ENCODE results near the gene AQR. TPM values are rescaled to one million over a fixed set of nuclear protein-coding genes. Genes with fewer than 3 reads are reported as not detected.

AQR gene
- total and polyA plus RNA-seq, 2 of the 4 experiments (the other 2 are of a cell fraction), result 17.9 to 29.6 TPM

DNA sequence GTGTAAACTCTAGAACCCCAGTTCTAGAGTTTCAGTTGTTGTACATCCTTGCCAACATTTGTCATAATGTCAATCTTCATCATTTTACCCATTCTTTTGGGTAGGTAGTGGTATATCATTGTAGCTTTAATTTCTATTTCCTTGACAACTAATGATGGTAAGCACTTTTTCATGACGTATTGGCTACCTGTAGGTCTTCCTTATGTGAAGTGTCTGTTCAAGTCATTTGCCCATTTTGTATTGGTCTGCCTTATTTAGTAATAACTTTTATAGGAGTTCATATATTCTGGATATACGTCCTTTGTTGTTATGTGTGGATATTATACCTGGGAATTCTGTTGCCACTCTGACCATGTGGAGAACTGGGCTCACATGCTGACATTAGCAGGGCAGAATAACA lies 100.4 kb downstream of the AQR start:
- Histone ChIP-seq H2AK9ac (replicated peaks; ENCODE audit: low read depth, low read length, poor library complexity) (no peak overlapping the region), H3K27me3 (ENCODE audit: control insufficient read depth, insufficient read depth, low read length) (no peaks in the 10 kb centered on the region), H3K4me2 (ENCODE audit: low read depth, low read length) (no peak overlapping the region), H3K9me1 (ENCODE audit: insufficient read depth, low read length) (0 out of 2 replicates have a peak, but pooled peaks cover 6% of the 10 kb centered on the region), H2BK120ac (ENCODE audit: low read depth, low read length) (no peak overlapping the region), H2BK5ac (ENCODE audit: low read depth, low read length, poor library complexity, severe bottlenecking) (no peak overlapping the region), H3K23ac (ENCODE audit: low read depth, low read length) (no peak overlapping the region), H3K36me3 (ENCODE audit: control insufficient read depth, insufficient read depth, low read length) (peaks cover 13% of the 10 kb centered on the region), H4K8ac (ENCODE audit: low read depth in 2 of 2, low read length in 2 of 2) (no peak overlapping the region), H3K9ac (ENCODE audit: low read depth, low read length) (no peak overlapping the region), H3K56ac (ENCODE audit: extremely low read depth, insufficient read depth, low read length) (no peak overlapping the region), H2BK15ac (ENCODE audit: low read depth, low read length) (no peak overlapping the region), H3K14ac (replicated peaks; ENCODE audit: low read depth, low read length) (no peak overlapping the region), H3K18ac (ENCODE audit: low read depth, low read length) (no peak overlapping the region), H3K4me1 (ENCODE audit: control insufficient read depth, insufficient read depth, low read length) (no peaks in the 10 kb centered on the region), H4K5ac (ENCODE audit: low read depth, low read length) (no peak overlapping the region), H3K27ac (ENCODE audit: insufficient read depth, low read length) (no peak overlapping the region), H2AK5ac (ENCODE audit: low read depth, low read length) (no peak overlapping the region), H3K4me3 (ENCODE audit: insufficient read depth, low read depth, low read length) (no peak overlapping the region), H3K4ac (ENCODE audit: low read depth, low read length) (no peak overlapping the region), H4K91ac (ENCODE audit: insufficient read depth, low read depth, low read length) (no peak overlapping the region), H2BK20ac (ENCODE audit: low read depth, low read length) (no peak overlapping the region), H3K9me3 (ENCODE audit: control insufficient read depth, insufficient read depth, low read length) (peaks cover 4% of the 10 kb centered on the region; the same call in 1 of the 2 replicates), H3K79me1 (ENCODE audit: low read depth in 1 of 2, low read length in 2 of 2) (no peaks in the 10 kb centered on the region), H2AFZ (replicated peaks; ENCODE audit: low read length, poor library complexity) (no peak overlapping the region), H4K20me1 (ENCODE audit: insufficient read depth, low read length) (no peaks in the 10 kb centered on the region)
- no CpG with 5 or more reads among the region's 2 CpGs for WGBS, 2 experiments (ENCODE audit: extremely low coverage in 2 of 2, insufficient read length in 1 of 2)
- ChIA-PET POLR2A (ENCODE audit: unreplicated experiment) (no interaction called here), CTCF (interaction anchor here (1.0 kb wide), 1 partner anchor 218 kb away, joined by 3 read pairs; no protein-coding TSS in a partner anchor)
- TF ChIP-seq, protein P1, sequence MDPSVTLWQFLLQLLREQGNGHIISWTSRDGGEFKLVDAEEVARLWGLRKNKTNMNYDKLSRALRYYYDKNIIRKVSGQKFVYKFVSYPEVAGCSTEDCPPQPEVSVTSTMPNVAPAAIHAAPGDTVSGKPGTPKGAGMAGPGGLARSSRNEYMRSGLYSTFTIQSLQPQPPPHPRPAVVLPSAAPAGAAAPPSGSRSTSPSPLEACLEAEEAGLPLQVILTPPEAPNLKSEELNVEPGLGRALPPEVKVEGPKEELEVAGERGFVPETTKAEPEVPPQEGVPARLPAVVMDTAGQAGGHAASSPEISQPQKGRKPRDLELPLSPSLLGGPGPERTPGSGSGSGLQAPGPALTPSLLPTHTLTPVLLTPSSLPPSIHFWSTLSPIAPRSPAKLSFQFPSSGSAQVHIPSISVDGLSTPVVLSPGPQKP (IDR thresholded peaks at IDR 0.05; ENCODE audit: borderline replicate concordance, low read depth, low read length), result no peak
- TF ChIP-seq, protein P2, sequence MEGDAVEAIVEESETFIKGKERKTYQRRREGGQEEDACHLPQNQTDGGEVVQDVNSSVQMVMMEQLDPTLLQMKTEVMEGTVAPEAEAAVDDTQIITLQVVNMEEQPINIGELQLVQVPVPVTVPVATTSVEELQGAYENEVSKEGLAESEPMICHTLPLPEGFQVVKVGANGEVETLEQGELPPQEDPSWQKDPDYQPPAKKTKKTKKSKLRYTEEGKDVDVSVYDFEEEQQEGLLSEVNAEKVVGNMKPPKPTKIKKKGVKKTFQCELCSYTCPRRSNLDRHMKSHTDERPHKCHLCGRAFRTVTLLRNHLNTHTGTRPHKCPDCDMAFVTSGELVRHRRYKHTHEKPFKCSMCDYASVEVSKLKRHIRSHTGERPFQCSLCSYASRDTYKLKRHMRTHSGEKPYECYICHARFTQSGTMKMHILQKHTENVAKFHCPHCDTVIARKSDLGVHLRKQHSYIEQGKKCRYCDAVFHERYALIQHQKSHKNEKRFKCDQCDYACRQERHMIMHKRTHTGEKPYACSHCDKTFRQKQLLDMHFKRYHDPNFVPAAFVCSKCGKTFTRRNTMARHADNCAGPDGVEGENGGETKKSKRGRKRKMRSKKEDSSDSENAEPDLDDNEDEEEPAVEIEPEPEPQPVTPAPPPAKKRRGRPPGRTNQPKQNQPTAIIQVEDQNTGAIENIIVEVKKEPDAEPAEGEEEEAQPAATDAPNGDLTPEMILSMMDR (conservative IDR thresholded peaks at IDR 0.05; ENCODE audit: low read depth, low read length), result no peak
- TF ChIP-seq RAD21 (IDR thresholded peaks at IDR 0.05; ENCODE audit: low read length) (no peak), POLR2A (IDR thresholded peaks at IDR 0.05; ENCODE audit: low read depth, low read length) (no peak), RCOR1 (IDR thresholded peaks at IDR 0.05; ENCODE audit: insufficient replicate concordance, low read length) (no peak), FOS (IDR thresholded peaks at IDR 0.05; ENCODE audit: low read depth, low read length) (no peak), RFX5 (IDR thresholded peaks at IDR 0.05; ENCODE audit: low read depth, low read length) (no peak), CHD1 (IDR thresholded peaks at IDR 0.05; ENCODE audit: low read depth, low read length) (no peak), BHLHE40 (IDR thresholded peaks at IDR 0.05; ENCODE audit: low read depth, low read length) (no peak), MAFK (IDR thresholded peaks at IDR 0.05; ENCODE audit: low read depth, low read length) (no peak), NFE2L2 (IDR thresholded peaks at IDR 0.05; ENCODE audit: low read depth, low read length) (no peak), CEBPB (IDR thresholded peaks at IDR 0.05; ENCODE audit: low read depth, low read length) (no peak), SMC3 (IDR thresholded peaks at IDR 0.05; ENCODE audit: low read depth, low read length) (no peak), MAZ (IDR thresholded peaks at IDR 0.05; ENCODE audit: borderline replicate concordance, low read depth, low read length) (no peak)
- TF ChIP-seq, protein P3, sequence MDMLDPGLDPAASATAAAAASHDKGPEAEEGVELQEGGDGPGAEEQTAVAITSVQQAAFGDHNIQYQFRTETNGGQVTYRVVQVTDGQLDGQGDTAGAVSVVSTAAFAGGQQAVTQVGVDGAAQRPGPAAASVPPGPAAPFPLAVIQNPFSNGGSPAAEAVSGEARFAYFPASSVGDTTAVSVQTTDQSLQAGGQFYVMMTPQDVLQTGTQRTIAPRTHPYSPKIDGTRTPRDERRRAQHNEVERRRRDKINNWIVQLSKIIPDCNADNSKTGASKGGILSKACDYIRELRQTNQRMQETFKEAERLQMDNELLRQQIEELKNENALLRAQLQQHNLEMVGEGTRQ (IDR thresholded peaks at IDR 0.05; ENCODE audit: low read depth, low read length), result no peak
- intact Hi-C loops (cut with micrococcal nuclease) (no loop called here), dilution Hi-C loops (cut with HindIII; ENCODE audit: low sequenced_read_pairs, unreplicated experiment) (no loop called here), in situ Hi-C loops (cut with MboI; ENCODE audit: low sequenced_read_pairs) (no loop called here)
- DNase-seq (no peak), ATAC-seq (ENCODE audit: low read depth) (no peak)
- no TSS peak for BruUV-seq (replicated peaks)

Data from IMR-90 (cell line).